HUES48 (cell line): ENCODE measurements around the gene TOP1.

Experiments used
- H3K27ac ChIP-seq: one replicate; pipeline ENCODE4 v1.7.0; 2013; ENCODE audit warnings: low read depth, low read length, inconsistent platforms
- H3K27me3 ChIP-seq: 2 replicates; pipeline ENCODE4 v1.6.1; 2013; ENCODE audit warnings: mild to moderate bottlenecking, low read length; ENCODE audit not compliant: control insufficient read depth, insufficient read depth
- H3K36me3 ChIP-seq: 2 replicates; pipeline ENCODE4 v1.6.1; 2013; ENCODE audit warnings: low read length; ENCODE audit not compliant: control insufficient read depth, insufficient read depth
- H3K4me1 ChIP-seq: 2 replicates; pipeline ENCODE4 v1.6.1; 2013; ENCODE audit warnings: mild to moderate bottlenecking, low read length; ENCODE audit not compliant: control insufficient read depth, insufficient read depth
- H3K4me3 ChIP-seq: 2 replicates; pipeline ENCODE4 v1.5.1; 2013; ENCODE audit warnings: mild to moderate bottlenecking, low read depth, low read length
- H3K9ac ChIP-seq: 2 replicates; pipeline ENCODE4 v1.6.1; 2013; ENCODE audit warnings: mild to moderate bottlenecking, low read depth, low read length, moderate library complexity
- H3K9me3 ChIP-seq: 2 replicates; pipeline ENCODE4 v1.6.1; 2013; ENCODE audit warnings: low read length; ENCODE audit not compliant: control insufficient read depth, insufficient read depth

The TOP1 gene

DNA sequence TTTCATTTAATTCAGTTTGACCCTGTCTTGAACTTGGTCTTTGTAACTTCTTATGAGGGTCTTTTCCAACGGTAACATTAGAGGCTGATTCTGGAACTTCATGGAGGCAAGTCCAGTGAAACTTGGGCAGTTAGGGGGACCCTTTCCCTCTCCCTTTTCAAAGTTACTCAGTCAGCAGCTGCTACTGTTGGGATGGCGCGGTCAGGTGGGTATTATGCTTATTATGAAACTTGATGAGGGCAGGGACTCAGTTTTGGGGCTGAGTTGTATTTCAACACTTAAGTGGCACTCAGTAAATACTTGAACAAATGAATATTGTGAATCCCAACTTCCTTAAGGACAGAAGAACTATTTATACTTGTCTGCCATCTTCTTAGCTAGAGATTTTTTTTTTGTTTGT, 20.8 kb downstream of the TOP1 start:
- peak overlapping the region; percentile 24 for H3K27ac ChIP-seq
- peaks cover 62% of the 10 kb centered on the region for H3K4me1 ChIP-seq
- H3K9ac ChIP-seq: no peak overlapping the region
- no peaks in the 10 kb centered on the region for H3K36me3 ChIP-seq
- H3K27me3 ChIP-seq: no peaks in the 10 kb centered on the region
- H3K9me3 ChIP-seq: no peaks in the 10 kb centered on the region
- H3K4me3 ChIP-seq: no peak overlapping the region

DNA sequence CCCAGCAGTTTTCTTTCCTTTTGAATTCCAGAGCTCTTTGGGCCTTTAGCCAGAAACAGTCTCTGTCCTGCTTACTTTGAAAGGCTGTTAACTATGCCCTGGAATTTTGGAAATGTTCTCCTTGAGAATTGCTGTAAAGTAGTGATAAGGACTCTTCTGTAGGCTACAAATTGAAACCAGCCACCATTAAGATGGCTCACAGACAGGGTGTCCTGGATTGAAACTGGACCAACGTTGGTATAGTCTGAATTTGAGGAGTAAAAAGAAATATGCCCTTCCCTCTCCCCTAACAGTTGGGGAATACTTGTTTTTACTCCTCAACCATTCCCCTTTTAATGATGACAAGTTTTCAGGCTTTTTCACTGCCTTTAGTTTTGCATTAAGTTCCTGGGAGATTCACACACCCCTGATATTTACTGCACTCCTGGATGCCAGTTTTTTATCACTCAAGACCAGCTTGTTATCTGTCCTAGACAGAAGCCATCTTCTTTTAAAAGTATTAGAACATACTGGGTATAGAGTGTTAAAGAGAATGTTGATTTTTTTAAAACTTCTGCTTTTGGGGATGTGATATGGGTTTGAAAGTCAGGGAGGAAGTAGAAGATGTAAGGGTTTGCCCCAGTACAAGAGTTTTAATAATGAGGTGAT, 21.9 kb downstream of the TOP1 start:
- no peak overlapping the region for H3K9ac ChIP-seq
- no peaks in the 10 kb centered on the region for H3K9me3 ChIP-seq
- no peak overlapping the region for H3K27ac ChIP-seq
- H3K36me3 ChIP-seq: no peaks in the 10 kb centered on the region
- H3K27me3 ChIP-seq: no peaks in the 10 kb centered on the region
- no peak overlapping the region for H3K4me3 ChIP-seq
- H3K4me1 ChIP-seq: peaks cover 72% of the 10 kb centered on the region

DNA sequence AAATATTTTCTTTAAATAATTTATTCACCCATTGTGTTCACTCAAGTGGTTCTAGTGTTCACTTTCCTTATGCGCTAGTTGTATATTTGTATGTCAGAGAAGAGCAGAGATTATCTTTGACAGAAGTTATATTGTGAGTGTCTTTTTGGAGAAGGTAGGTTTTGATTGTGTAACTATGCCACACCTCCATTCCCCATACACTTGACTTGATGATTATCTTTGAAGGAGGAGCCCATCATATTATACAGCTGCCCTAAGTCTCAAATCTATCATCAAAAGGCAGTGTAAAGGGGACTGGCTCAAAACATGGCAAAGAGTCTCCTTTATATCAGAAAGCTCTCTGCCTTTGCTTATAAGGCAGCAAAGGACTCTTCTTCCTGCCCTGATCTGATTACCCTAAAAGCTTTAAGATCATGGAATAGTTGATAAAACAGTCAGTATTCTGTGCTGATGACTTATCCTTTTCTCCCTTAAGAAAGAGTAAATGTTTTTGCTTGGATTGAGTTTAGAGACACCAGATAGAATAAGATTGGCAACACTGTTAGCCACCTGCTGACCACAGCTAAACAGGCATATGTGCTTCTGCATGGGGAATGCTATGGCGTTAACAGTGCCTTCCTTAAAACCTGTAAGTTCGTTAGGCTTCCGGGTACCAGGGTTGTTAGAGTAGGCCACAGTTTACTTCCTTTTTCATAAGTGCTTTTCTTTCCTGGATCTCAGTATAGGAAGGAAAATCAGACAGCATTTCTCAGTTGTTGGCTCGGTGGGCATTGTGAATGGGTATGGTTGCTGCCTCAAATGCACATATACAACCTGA, 22.6 kb downstream of the TOP1 start:
- Histone ChIP-seq H3K9me3 (no peaks in the 10 kb centered on the region), H3K36me3 (no peaks in the 10 kb centered on the region), H3K27ac (no peak overlapping the region), H3K9ac (no peak overlapping the region), H3K27me3 (no peaks in the 10 kb centered on the region), H3K4me3 (no peak overlapping the region), H3K4me1 (peaks cover 75% of the 10 kb centered on the region)

DNA sequence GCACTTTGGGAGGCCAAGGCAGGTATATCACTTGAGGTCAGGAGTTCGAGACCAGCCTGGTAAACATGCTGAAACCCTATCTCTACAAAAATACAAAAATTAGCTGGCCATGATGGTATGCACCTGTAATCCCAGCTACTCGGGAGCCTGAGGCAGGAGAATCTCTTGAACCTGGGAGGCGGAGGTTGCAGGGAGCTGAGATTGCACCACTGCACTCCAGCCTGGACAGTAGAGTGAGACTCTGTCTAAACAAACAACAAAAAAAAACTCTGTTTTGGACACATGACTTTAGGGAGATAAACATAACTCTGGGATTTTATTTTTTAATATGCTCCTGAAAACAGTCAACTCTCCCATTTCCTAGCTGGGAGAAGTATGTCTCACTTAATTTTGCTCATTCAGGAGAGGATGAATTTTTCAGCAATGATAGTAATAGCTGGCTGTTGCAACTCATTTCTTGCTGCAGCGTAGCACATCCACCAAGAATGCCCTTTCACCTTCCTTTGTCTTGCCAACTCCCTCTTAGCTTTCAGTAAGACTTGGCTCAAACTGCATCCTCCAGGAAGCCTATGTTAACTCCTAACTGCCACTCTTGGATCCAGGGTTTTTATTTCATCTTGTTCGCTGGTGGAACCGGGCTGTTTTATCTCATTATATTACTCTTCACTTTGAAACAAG, 24.3 kb downstream of the TOP1 start:
- Histone ChIP-seq H3K9me3 (no peaks in the 10 kb centered on the region), H3K36me3 (no peaks in the 10 kb centered on the region), H3K9ac (no peak overlapping the region), H3K4me1 (peaks cover 58% of the 10 kb centered on the region), H3K4me3 (no peak overlapping the region), H3K27me3 (no peaks in the 10 kb centered on the region), H3K27ac (no peak overlapping the region)

DNA sequence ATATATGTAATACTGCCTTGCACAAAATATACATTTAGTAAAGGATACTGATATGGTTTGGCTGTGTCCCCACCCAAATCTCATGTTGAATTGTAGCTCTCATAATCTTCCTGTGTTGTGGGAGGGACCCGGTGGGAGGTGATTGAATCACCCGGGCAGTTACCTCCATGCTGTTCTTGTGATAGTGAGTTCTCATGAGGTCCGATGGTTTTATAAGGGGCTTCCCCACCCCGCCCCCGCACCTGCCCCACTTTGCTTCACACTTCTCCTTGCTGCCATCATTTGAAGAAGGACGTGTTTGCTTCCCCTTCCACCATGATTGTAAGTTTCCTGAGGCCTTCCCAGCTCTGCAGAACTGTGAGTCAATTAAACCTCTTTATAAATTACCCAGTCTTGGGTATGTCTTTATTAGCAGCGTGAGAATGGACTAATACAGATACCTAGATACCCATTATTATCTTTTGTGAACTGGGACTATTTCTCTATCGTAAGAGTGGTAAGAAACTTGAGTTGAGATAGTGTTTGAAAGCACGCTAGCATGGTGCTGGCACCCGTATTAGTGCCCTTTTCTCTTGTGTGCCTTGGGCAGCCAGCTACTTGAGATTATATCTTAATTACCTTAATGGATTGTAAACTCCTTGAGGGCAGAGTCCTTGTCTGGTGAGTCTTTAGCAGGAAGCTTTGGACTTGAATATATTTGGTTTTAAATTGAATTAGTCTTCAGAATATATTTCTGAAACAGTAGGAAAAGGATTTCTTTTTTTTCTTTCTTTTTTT, 25.6 kb downstream of the TOP1 start:
- no peak overlapping the region for H3K9ac ChIP-seq
- H3K4me1 ChIP-seq: peaks cover 45% of the 10 kb centered on the region
- no peak overlapping the region for H3K27ac ChIP-seq
- H3K27me3 ChIP-seq: no peaks in the 10 kb centered on the region
- H3K36me3 ChIP-seq: no peaks in the 10 kb centered on the region
- H3K4me3 ChIP-seq: no peak overlapping the region
- no peaks in the 10 kb centered on the region for H3K9me3 ChIP-seq

DNA sequence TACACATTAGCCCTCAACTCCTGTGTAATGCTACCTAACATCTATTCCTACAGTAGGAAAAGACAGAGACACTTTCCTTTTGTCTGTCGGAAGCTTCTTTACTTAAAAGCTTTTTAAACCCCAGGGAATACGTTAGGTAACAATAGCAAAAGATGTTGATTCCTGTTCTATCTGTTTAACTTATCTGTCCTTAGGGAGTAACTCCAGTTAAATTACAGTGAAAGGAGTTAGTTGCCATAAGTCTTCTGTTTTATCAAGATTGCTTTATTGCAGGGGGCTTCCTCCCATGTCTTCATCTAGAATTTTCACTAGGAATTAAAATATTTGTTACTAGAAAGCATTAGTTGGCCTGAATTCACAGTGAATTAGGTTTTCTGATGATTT, 26.2 kb downstream of the TOP1 start:
- H3K27ac ChIP-seq: no peak overlapping the region
- H3K36me3 ChIP-seq: no peaks in the 10 kb centered on the region

DNA sequence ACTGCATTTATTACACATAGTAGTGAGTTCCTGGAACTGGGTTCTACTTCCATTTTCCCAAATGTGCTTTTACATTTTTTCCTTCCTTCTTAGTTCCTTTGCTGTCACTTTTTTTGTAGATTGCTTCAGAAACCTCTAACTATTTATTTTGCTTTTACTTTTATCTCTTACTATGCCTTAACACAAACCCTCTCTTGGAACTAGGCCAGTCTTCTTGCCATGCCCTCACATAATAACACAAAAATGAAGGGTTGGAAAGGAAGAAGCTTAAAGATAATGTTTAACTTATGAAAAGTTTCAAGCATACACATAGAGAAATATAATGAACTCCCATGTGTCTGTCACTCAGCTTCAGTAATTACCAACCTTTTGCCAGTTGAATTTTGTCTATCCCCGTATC, 27.1 kb downstream of the TOP1 start:
- Histone ChIP-seq H3K27me3 (no peaks in the 10 kb centered on the region), H3K4me3 (no peak overlapping the region), H3K36me3 (no peaks in the 10 kb centered on the region), H3K27ac (no peak overlapping the region), H3K9me3 (no peaks in the 10 kb centered on the region), H3K4me1 (peaks cover 39% of the 10 kb centered on the region), H3K9ac (no peak overlapping the region)

More for the DNA sequence above, 26.2 kb downstream of the TOP1 start:
- Histone ChIP-seq H3K4me3 (no peak overlapping the region), H3K9ac (no peak overlapping the region), H3K27me3 (no peaks in the 10 kb centered on the region), H3K9me3 (no peaks in the 10 kb centered on the region), H3K4me1 (peaks cover 39% of the 10 kb centered on the region)

DNA sequence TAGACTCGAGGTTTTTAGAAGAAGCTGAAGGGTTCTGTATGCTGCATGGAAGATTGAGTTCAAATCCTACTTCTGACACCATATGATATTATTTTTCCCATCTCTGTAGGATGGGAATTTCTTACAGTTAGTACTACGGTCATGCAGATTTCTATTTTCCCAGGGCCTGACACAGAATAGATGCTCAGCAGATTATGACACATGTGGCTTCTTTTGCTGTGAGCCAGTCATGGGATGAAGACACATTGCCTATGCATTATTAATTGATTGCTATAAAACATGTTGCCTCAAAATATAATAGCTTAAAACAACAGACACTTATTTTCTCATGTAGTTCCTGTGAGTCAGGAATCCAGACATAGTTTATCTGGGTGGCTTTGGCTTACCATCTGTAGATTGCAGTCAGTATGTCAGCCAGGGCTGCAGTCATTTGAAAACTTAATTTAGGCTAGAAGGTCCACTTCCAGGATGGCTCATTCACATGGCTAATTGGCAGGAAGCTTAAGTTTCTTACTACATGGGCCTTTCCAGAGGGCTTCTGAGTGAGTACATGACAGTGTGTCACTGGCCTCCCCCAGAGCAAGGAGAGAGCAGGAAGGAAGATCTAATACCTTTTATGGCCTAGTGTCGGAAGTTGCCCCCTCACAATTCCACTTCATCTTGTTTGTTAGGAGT, 29.5 kb downstream of the TOP1 start:
- peaks cover 27% of the 10 kb centered on the region for H3K4me1 ChIP-seq
- H3K9me3 ChIP-seq: no peaks in the 10 kb centered on the region
- H3K27ac ChIP-seq: peak overlapping the region; percentile 29
- no peak overlapping the region for H3K4me3 ChIP-seq
- peaks cover 23% of the 10 kb centered on the region for H3K36me3 ChIP-seq
- H3K27me3 ChIP-seq: no peaks in the 10 kb centered on the region
- no peak overlapping the region for H3K9ac ChIP-seq

DNA sequence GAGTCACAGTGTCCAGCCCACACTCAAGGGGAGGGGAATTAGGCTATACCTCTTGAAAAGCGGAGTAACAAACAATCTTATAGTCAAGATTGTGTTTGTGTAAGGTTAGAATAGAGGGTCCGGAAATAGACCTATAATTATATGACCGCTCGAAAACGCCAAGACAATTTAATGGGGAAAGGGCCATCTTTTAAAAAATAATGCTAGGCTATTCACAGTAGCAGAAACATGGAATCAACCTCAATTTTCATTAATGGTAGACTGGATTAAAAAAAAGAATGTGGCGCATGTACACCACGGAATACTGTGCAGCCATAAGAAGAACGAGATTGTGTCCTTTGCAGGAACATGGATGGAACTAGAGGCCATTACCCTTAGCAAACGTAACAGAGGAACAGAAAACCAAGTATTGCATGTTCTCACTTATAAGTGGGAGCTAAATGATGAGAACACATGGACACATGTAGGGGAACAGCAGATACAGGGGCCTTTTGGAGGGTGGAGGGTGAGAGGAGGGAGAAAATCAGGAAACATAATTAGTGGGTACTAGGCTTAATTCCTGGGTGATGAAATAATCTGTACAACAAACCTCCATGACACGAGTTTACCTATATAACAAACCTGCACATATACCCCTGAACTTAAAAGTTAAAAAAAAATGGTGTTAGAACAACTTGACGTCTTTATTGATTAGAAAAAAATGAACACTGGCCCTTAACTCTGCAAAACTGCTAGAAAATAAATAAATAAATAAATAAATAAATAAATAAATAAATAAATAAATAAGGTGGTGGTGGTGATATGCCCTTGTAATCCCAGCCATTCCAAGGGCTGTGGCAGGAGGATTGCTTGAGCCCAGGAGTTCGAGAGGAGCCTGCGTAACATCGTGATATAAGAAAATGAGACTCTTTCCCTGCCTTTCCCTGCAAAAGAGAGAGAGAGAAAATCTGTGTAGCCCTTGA, 30.3 kb downstream of the TOP1 start:
- H3K4me3 ChIP-seq: no peak overlapping the region

More for the DNA sequence above, 30.3 kb downstream of the TOP1 start:
- Histone ChIP-seq H3K27me3 (no peaks in the 10 kb centered on the region), H3K27ac (no peak overlapping the region), H3K36me3 (peaks cover 27% of the 10 kb centered on the region), H3K4me1 (peaks cover 19% of the 10 kb centered on the region), H3K9ac (no peak overlapping the region), H3K9me3 (no peaks in the 10 kb centered on the region)
